ENCODE measurements around the gene SLC35F2.

DNA sequence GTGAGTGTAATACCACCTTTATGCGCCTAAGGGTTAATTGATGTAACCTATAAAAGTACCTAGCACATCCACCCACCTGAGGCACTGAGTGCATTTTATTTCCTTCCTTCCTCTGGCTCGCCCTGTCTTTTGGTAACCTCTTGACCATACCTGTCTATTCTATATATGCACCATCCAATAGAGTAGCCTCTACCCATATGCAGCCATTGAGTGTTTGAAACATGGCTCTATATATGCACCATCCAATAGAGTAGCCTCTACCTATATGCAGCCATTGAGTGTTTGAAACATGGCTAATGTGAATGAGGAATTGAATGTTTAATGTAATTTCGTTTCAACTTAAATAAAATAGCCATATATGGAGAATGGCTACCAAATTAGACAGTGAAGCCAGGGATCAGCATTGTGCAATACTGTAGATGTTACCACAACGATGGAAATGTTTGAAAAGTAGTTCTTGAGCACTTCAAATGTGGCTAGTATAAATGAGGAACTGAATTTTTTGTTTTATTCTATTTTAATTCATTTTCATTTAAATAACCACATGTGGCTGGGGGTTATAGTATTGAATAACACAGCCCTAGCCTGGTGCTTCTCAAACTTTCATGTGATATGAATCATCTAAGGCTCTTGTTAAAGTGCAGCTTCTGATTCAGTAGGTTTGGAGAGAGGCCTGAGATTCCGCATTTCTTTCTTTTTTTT is 33.8 kb downstream of the SLC35F2 start:
- TF ChIP-seq, protein P1, sequence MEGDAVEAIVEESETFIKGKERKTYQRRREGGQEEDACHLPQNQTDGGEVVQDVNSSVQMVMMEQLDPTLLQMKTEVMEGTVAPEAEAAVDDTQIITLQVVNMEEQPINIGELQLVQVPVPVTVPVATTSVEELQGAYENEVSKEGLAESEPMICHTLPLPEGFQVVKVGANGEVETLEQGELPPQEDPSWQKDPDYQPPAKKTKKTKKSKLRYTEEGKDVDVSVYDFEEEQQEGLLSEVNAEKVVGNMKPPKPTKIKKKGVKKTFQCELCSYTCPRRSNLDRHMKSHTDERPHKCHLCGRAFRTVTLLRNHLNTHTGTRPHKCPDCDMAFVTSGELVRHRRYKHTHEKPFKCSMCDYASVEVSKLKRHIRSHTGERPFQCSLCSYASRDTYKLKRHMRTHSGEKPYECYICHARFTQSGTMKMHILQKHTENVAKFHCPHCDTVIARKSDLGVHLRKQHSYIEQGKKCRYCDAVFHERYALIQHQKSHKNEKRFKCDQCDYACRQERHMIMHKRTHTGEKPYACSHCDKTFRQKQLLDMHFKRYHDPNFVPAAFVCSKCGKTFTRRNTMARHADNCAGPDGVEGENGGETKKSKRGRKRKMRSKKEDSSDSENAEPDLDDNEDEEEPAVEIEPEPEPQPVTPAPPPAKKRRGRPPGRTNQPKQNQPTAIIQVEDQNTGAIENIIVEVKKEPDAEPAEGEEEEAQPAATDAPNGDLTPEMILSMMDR (IDR thresholded peaks at IDR 0.05): no peak
- TF ChIP-seq POLR2A (IDR thresholded peaks at IDR 0.05): no peak
